Prostate gland (tissue), 2 donors: ENCODE results near the gene CYP2A13.
"Not testable (repeated sequence)": the region's sequence is repeated elsewhere in the genome, so short reads cannot be mapped to it uniquely, and the experiment has no call there.

ENCODE experiments used
- POLR2A ChIP-seq: fragments of 450-650 bp; IDR thresholded peaks from one replicate; pipeline ENCODE4 v1.6.1; 2016; ENCODE audit warnings: antibody characterized with exemption, mild to moderate bottlenecking
- POLR2AphosphoS5 ChIP-seq: sonication (generic); formaldehyde crosslinking; IDR thresholded peaks from one replicate; pipeline ENCODE4 v1.6.1; 2017; ENCODE audit warnings: antibody characterized with exemption
- TF ChIP-seq, protein P1 (sequence below), 4 experiments: fragments of 200-600 bp in 2 of 4; fragments of 450-650 bp in 2 of 4; sonication (generic) in 2 of 4; IDR thresholded peaks; 1 replicate in 3 of 4; 2 replicates in 1 of 4; pipeline ENCODE4 v1.5.1; 2016 to 2019; ENCODE audit warnings: antibody characterized with exemption in 4 of 4, mild to moderate bottlenecking in 2 of 4, moderate library complexity in 2 of 4

- TF ChIP-seq POLR2AphosphoS5, POLR2A: not testable (repeated sequence)
- TF ChIP-seq, protein P1, sequence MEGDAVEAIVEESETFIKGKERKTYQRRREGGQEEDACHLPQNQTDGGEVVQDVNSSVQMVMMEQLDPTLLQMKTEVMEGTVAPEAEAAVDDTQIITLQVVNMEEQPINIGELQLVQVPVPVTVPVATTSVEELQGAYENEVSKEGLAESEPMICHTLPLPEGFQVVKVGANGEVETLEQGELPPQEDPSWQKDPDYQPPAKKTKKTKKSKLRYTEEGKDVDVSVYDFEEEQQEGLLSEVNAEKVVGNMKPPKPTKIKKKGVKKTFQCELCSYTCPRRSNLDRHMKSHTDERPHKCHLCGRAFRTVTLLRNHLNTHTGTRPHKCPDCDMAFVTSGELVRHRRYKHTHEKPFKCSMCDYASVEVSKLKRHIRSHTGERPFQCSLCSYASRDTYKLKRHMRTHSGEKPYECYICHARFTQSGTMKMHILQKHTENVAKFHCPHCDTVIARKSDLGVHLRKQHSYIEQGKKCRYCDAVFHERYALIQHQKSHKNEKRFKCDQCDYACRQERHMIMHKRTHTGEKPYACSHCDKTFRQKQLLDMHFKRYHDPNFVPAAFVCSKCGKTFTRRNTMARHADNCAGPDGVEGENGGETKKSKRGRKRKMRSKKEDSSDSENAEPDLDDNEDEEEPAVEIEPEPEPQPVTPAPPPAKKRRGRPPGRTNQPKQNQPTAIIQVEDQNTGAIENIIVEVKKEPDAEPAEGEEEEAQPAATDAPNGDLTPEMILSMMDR (IDR thresholded peaks at IDR 0.05) = peak in 2 of 4 experiments; percentile 22 to 35
Measured at GRCh38 chr19:41127801-41128300, 39.6 kb downstream of the CYP2A13 start.
